GM23338 (cell line): ENCODE results near the gene RETSAT. TPM values are rescaled to one million over a fixed set of nuclear protein-coding genes. Genes with fewer than 3 reads are reported as not detected.

Source experiments
- ATAC-seq: fragments of 200-7000 bp; cut with Tn5 transposase; 3 replicates; pipeline ENCODE4 v1.9.1; 2020
- DNase-seq: peaks from one replicate; pipeline ENCODE4 v3.0.0-alpha.2; 2015; ENCODE audit warnings: low spot score
- H2AFZ ChIP-seq: fragments of 200-600 bp; sonication (generic); 2 replicates; pipeline ENCODE4 v1.8.0; 2016; ENCODE audit warnings: antibody characterized with exemption, mild to moderate bottlenecking, moderate library complexity
- H3F3A ChIP-seq: fragments of 200-600 bp; sonication (generic); replicated peaks from 2 replicates; pipeline ENCODE4 v1.8.0; 2017; ENCODE audit warnings: antibody characterized with exemption, mixed run types, low read depth
- H3K27ac ChIP-seq: fragments of 200-600 bp; sonication (generic); 2 replicates; pipeline ENCODE4 v1.6.1; 2016; ENCODE audit warnings: low read depth
- H3K27me3 ChIP-seq: fragments of 200-600 bp; sonication (generic); 2 replicates; pipeline ENCODE4 v1.8.0; 2016; ENCODE audit warnings: mild to moderate bottlenecking, mixed run types, moderate library complexity; ENCODE audit not compliant: insufficient read depth
- H3K36me3 ChIP-seq: fragments of 200-600 bp; sonication (generic); 2 replicates; pipeline ENCODE4 v1.8.0; 2016; ENCODE audit warnings: mild to moderate bottlenecking; ENCODE audit not compliant: insufficient read depth
- H3K4me1 ChIP-seq: fragments of 200-600 bp; sonication (generic); 2 replicates; pipeline ENCODE4 v1.8.0; 2016; ENCODE audit warnings: mild to moderate bottlenecking, moderate library complexity; ENCODE audit not compliant: insufficient read depth
- H3K4me2 ChIP-seq: fragments of 200-600 bp; sonication (generic); 2 replicates; pipeline ENCODE4 v1.7.1; 2017; ENCODE audit warnings: mixed run types
- H3K4me3 ChIP-seq: fragments of 200-600 bp; sonication (generic); 2 replicates; pipeline ENCODE4 v1.6.1; 2016; ENCODE audit warnings: mixed run types
- H3K79me2 ChIP-seq: fragments of 200-600 bp; sonication (generic); replicated peaks from 2 replicates; pipeline ENCODE4 v1.8.0; 2017; ENCODE audit warnings: mild to moderate bottlenecking; ENCODE audit not compliant: insufficient read depth
- H3K9me2 ChIP-seq: fragments of 200-600 bp; sonication (generic); 2 replicates; pipeline ENCODE4 v1.8.0; 2017; ENCODE audit not compliant: insufficient read depth
- H4K20me1 ChIP-seq: fragments of 200-600 bp; sonication (generic); replicated peaks from 2 replicates; pipeline ENCODE4 v1.8.0; 2017; ENCODE audit warnings: mild to moderate bottlenecking; ENCODE audit not compliant: insufficient read depth
- H3K27ac Mint-ChIP-seq: 2 replicates; pipeline ENCODE4 v1.8.0; 2020; ENCODE audit warnings: inconsistent platforms, mild to moderate bottlenecking, moderate library complexity, mixed read lengths
- H3K27me3 Mint-ChIP-seq: 3 replicates; pipeline ENCODE4 v1.8.0; 2022; ENCODE audit warnings: low read depth, mild to moderate bottlenecking, moderate library complexity, mixed read lengths, inconsistent platforms; ENCODE audit not compliant: insufficient read depth, poor library complexity
- H3K36me3 Mint-ChIP-seq: 3 replicates; pipeline ENCODE4 v1.8.0; 2021; ENCODE audit warnings: low read depth, mild to moderate bottlenecking, inconsistent platforms, moderate library complexity, mixed read lengths
- H3K4me1 Mint-ChIP-seq: 3 replicates; pipeline ENCODE4 v1.8.0; 2020; ENCODE audit warnings: mild to moderate bottlenecking, inconsistent platforms, mixed read lengths
- H3K4me3 Mint-ChIP-seq: 3 replicates; pipeline ENCODE4 v1.8.0; 2021; ENCODE audit warnings: moderate library complexity, mild to moderate bottlenecking, inconsistent platforms, mixed read lengths
- H3K9me3 Mint-ChIP-seq: 3 replicates; pipeline ENCODE4 v1.8.0; 2020; ENCODE audit warnings: moderate library complexity, mild to moderate bottlenecking, inconsistent platforms, mixed read lengths
- CREB1 ChIP-seq: fragments of 250-450 bp; sonication (Bioruptor Pico); IDR thresholded peaks from 2 replicates; pipeline ENCODE4 v1.5.0; 2020; ENCODE audit warnings: low read depth, mild to moderate bottlenecking, moderate library complexity
- EZH2 ChIP-seq: fragments of 200-600 bp; sonication (generic); IDR thresholded peaks from one replicate; pipeline ENCODE4 v1.8.0; 2017; ENCODE audit warnings: antibody characterized with exemption, mild to moderate bottlenecking, low read depth; ENCODE audit not compliant: unreplicated experiment
- EZH2phosphoT487 ChIP-seq: fragments of 200-600 bp; sonication (generic); IDR thresholded peaks from one replicate; pipeline ENCODE4 v1.8.1; 2018; ENCODE audit warnings: antibody characterized with exemption; ENCODE audit not compliant: unreplicated experiment
- JUNB ChIP-seq: IDR thresholded peaks from one replicate; pipeline ENCODE4 v1.6.1; 2016; ENCODE audit warnings: antibody characterized with exemption; ENCODE audit not compliant: unreplicated experiment
- NANOG ChIP-seq: IDR thresholded peaks from 2 replicates; pipeline ENCODE4 v1.6.1; 2016; ENCODE audit warnings: antibody characterized with exemption, borderline replicate concordance
- POLR2AphosphoS5 ChIP-seq: IDR thresholded peaks from 2 replicates; pipeline ENCODE4 v1.6.1; 2016; ENCODE audit warnings: antibody characterized with exemption, low read depth
- STAT1 ChIP-seq: IDR thresholded peaks from one replicate; pipeline ENCODE4 v1.6.1; 2016; ENCODE audit warnings: antibody characterized with exemption; ENCODE audit not compliant: unreplicated experiment
- ZNF114 ChIP-seq: fragments of 250-450 bp; sonication (Bioruptor Pico); IDR thresholded peaks from 2 replicates; pipeline ENCODE4 v1.5.0; 2020; ENCODE audit warnings: mild to moderate bottlenecking, moderate library complexity
- ZNF331 ChIP-seq: fragments of 250-450 bp; sonication (Bioruptor Pico); IDR thresholded peaks from 2 replicates; pipeline ENCODE4 v1.5.0; 2020; ENCODE audit warnings: low read depth, mild to moderate bottlenecking, moderate library complexity
- polyA plus RNA-seq: library from polyadenylated mRNA; unstranded; fragments of >200 nt; fragmentation: Nextera tagmentation; extraction: Ambion mirVana; gene quantifications from 2 replicates; pipeline ENCODE4 v1.2.1, GENCODE V29; 2016
- total RNA-seq: library from RNA; depleted of rRNA; stranded (reverse); fragments of >200 nt; shearing (Covaris generic); gene quantifications from 2 replicates; pipeline ENCODE4 v1.2.3, GENCODE V29; 2014
- TF ChIP-seq, protein P1 (sequence below): IDR thresholded peaks from one replicate; pipeline ENCODE4 v1.6.1; 2018; ENCODE audit warnings: antibody characterized with exemption; ENCODE audit not compliant: unreplicated experiment
- TF ChIP-seq, protein P2 (sequence below): fragments of 250-450 bp; sonication (Bioruptor Pico); IDR thresholded peaks from 2 replicates; pipeline ENCODE4 v1.5.0; 2020; ENCODE audit warnings: mild to moderate bottlenecking, moderate library complexity
- TF ChIP-seq, protein P3 (sequence below), 2 experiments: fragments of 200-600 bp in 1 of 2; sonication (generic) in 1 of 2; conservative IDR thresholded peaks; 2 replicates each; pipeline versions ENCODE4 v1.5.1 to v1.6.1; 2016 to 2017; ENCODE audit warnings: antibody characterized with exemption in 2 of 2, low read depth in 2 of 2, mild to moderate bottlenecking in 2 of 2, moderate library complexity in 1 of 2
- TF ChIP-seq, protein P4 (sequence below): IDR thresholded peaks from 2 replicates; pipeline ENCODE4 v1.6.1; 2016; ENCODE audit warnings: antibody characterized with exemption

The RETSAT gene
- total and polyA plus RNA-seq, 2 experiments from 2014 or later, result 2.3 to 16.4 TPM

DNA sequence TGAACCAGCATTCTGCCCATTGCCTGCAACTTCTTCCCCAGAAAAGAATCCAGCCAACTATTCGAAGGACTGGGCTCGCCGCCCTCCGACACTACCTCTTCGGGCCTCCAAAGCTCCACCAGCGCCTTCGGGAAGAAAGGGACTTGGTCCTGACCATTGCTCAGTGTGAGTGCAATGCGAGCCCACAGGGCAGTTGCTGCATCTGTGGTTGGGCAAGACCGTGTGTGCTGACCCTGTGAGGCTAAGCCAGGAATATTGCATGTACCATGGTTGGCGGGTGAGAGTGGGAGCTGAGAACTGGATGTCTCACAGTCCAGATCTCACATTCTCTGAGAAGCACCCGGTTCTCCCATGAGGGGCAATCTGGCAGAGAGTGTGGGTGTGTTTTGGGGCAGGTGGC, 16.7 kb upstream of the RETSAT start:
- H3K4me1 ChIP-seq, result no peaks in the 10 kb centered on the region
- Mint-ChIP-seq H3K9me3 (no peaks in the 10 kb centered on the region; the same call in 2 of the 3 replicates), H3K27me3 (peaks cover under 1% of the 10 kb centered on the region), H3K27ac (no peak overlapping the region), H3K36me3 (peaks cover 8% of the 10 kb centered on the region; the same call in 2 of the 3 replicates), H3K4me3 (no peak overlapping the region), H3K4me1 (no peaks in the 10 kb centered on the region)
- H3K79me2 ChIP-seq, result no peaks in the 10 kb centered on the region
- no peak overlapping the region for H3K4me3 ChIP-seq
- no peaks in the 10 kb centered on the region for H3K27me3 ChIP-seq
- H4K20me1 ChIP-seq, result no peaks in the 10 kb centered on the region
- no peaks in the 10 kb centered on the region for H3F3A ChIP-seq
- no peak overlapping the region for H3K4me2 ChIP-seq
- no peaks in the 10 kb centered on the region for H3K9me2 ChIP-seq
- DNase-seq (no peak), ATAC-seq (no peak)
- TF ChIP-seq, protein P1, sequence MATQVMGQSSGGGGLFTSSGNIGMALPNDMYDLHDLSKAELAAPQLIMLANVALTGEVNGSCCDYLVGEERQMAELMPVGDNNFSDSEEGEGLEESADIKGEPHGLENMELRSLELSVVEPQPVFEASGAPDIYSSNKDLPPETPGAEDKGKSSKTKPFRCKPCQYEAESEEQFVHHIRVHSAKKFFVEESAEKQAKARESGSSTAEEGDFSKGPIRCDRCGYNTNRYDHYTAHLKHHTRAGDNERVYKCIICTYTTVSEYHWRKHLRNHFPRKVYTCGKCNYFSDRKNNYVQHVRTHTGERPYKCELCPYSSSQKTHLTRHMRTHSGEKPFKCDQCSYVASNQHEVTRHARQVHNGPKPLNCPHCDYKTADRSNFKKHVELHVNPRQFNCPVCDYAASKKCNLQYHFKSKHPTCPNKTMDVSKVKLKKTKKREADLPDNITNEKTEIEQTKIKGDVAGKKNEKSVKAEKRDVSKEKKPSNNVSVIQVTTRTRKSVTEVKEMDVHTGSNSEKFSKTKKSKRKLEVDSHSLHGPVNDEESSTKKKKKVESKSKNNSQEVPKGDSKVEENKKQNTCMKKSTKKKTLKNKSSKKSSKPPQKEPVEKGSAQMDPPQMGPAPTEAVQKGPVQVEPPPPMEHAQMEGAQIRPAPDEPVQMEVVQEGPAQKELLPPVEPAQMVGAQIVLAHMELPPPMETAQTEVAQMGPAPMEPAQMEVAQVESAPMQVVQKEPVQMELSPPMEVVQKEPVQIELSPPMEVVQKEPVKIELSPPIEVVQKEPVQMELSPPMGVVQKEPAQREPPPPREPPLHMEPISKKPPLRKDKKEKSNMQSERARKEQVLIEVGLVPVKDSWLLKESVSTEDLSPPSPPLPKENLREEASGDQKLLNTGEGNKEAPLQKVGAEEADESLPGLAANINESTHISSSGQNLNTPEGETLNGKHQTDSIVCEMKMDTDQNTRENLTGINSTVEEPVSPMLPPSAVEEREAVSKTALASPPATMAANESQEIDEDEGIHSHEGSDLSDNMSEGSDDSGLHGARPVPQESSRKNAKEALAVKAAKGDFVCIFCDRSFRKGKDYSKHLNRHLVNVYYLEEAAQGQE, result no peak
- TF ChIP-seq, protein P2, sequence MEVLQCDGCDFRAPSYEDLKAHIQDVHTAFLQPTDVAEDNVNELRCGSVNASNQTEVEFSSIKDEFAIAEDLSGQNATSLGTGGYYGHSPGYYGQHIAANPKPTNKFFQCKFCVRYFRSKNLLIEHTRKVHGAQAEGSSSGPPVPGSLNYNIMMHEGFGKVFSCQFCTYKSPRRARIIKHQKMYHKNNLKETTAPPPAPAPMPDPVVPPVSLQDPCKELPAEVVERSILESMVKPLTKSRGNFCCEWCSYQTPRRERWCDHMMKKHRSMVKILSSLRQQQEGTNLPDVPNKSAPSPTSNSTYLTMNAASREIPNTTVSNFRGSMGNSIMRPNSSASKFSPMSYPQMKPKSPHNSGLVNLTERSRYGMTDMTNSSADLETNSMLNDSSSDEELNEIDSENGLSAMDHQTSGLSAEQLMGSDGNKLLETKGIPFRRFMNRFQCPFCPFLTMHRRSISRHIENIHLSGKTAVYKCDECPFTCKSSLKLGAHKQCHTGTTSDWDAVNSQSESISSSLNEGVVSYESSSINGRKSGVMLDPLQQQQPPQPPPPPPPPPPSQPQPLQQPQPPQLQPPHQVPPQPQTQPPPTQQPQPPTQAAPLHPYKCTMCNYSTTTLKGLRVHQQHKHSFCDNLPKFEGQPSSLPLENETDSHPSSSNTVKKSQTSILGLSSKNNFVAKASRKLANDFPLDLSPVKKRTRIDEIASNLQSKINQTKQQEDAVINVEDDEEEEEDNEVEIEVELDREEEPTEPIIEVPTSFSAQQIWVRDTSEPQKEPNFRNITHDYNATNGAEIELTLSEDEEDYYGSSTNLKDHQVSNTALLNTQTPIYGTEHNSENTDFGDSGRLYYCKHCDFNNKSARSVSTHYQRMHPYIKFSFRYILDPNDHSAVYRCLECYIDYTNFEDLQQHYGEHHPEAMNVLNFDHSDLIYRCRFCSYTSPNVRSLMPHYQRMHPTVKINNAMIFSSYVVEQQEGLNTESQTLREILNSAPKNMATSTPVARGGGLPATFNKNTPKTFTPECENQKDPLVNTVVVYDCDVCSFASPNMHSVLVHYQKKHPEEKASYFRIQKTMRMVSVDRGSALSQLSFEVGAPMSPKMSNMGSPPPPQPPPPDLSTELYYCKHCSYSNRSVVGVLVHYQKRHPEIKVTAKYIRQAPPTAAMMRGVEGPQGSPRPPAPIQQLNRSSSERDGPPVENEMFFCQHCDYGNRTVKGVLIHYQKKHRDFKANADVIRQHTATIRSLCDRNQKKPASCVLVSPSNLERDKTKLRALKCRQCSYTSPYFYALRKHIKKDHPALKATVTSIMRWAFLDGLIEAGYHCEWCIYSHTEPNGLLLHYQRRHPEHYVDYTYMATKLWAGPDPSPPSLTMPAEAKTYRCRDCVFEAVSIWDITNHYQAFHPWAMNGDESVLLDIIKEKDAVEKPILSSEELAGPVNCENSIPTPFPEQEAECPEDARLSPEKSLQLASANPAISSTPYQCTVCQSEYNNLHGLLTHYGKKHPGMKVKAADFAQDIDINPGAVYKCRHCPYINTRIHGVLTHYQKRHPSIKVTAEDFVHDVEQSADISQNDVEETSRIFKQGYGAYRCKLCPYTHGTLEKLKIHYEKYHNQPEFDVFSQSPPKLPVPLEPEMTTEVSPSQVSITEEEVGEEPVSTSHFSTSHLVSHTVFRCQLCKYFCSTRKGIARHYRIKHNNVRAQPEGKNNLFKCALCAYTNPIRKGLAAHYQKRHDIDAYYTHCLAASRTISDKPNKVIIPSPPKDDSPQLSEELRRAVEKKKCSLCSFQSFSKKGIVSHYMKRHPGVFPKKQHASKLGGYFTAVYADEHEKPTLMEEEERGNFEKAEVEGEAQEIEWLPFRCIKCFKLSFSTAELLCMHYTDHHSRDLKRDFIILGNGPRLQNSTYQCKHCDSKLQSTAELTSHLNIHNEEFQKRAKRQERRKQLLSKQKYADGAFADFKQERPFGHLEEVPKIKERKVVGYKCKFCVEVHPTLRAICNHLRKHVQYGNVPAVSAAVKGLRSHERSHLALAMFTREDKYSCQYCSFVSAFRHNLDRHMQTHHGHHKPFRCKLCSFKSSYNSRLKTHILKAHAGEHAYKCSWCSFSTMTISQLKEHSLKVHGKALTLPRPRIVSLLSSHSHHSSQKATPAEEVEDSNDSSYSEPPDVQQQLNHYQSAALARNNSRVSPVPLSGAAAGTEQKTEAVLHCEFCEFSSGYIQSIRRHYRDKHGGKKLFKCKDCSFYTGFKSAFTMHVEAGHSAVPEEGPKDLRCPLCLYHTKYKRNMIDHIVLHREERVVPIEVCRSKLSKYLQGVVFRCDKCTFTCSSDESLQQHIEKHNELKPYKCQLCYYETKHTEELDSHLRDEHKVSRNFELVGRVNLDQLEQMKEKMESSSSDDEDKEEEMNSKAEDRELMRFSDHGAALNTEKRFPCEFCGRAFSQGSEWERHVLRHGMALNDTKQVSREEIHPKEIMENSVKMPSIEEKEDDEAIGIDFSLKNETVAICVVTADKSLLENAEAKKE (CRISPR knock-in tag), result no peak
- no peak for TF ChIP-seq EZH2phosphoT487
- TF ChIP-seq NANOG, result no peak
- no peak for TF ChIP-seq STAT1
- TF ChIP-seq, protein P3, sequence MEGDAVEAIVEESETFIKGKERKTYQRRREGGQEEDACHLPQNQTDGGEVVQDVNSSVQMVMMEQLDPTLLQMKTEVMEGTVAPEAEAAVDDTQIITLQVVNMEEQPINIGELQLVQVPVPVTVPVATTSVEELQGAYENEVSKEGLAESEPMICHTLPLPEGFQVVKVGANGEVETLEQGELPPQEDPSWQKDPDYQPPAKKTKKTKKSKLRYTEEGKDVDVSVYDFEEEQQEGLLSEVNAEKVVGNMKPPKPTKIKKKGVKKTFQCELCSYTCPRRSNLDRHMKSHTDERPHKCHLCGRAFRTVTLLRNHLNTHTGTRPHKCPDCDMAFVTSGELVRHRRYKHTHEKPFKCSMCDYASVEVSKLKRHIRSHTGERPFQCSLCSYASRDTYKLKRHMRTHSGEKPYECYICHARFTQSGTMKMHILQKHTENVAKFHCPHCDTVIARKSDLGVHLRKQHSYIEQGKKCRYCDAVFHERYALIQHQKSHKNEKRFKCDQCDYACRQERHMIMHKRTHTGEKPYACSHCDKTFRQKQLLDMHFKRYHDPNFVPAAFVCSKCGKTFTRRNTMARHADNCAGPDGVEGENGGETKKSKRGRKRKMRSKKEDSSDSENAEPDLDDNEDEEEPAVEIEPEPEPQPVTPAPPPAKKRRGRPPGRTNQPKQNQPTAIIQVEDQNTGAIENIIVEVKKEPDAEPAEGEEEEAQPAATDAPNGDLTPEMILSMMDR (conservative IDR thresholded peaks at IDR 0.05; ENCODE audit: low read depth in 2 of 2), result no peak
- no peak for TF ChIP-seq EZH2
- no peak for TF ChIP-seq POLR2AphosphoS5
- no peak for TF ChIP-seq ZNF114
- TF ChIP-seq JUNB, result no peak
- TF ChIP-seq ZNF331 (CRISPR knock-in tag), result no peak
- TF ChIP-seq, protein P4, sequence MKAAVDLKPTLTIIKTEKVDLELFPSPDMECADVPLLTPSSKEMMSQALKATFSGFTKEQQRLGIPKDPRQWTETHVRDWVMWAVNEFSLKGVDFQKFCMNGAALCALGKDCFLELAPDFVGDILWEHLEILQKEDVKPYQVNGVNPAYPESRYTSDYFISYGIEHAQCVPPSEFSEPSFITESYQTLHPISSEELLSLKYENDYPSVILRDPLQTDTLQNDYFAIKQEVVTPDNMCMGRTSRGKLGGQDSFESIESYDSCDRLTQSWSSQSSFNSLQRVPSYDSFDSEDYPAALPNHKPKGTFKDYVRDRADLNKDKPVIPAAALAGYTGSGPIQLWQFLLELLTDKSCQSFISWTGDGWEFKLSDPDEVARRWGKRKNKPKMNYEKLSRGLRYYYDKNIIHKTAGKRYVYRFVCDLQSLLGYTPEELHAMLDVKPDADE, result no peak
- no peak for TF ChIP-seq CREB1 (CRISPR knock-in tag)
- H3K27ac ChIP-seq, result no peak overlapping the region
- H2AFZ ChIP-seq, result no peak overlapping the region
- no peaks in the 10 kb centered on the region for H3K36me3 ChIP-seq
